ENCODE data around the gene NLRP1.
A peak's percentile ranks its signal among the peaks of the same experiment; 100 is the strongest.

NLRP1 gene

DNA sequence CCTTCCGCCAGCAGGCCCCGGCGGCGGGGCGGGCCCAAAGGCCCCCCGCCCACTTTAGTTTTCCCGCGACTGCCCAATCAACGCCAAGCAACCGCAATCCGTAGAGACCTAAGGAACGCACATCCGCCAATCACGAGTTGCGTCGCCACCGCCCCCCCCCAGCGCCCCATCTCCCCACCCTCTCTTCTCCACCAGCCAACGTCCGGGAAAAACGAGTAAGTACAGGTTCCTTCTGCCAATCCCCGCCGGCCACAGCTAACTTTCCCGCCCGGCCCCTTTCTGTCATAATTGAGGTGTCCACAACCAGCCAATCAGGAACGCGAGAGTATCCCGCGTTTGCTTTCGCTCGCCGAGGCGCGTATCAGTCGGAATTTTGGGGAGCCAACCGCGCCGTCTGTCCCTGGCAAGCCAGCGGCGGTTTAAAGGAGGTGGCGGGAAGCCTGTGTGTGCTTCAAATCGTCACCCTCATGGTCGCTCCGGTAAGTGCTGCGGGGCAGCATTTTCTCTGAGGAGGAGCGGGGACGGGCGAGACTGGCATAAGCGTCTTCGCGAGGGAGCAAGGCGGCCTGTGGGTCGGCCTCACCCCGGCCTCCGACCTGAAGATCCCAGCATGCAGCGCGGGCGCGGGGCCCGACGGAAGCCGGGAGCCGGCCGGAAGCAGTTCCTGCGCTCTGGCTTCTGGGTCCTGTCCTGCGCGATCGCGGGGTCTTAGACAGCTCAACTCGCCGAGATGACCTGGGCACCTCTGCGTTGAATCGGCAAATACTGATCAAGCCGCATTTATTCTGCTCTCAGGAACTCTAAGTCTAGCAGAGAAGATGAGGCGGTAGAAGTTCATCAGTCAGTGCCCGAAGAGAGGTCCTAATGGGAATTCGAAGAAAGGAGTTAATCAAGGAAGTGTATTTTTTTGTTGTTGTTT, 97.8 kb downstream of the NLRP1 start, which contains the start of gene MIS12:
Gene MIS12 (plus strand): TSS at position 361 of the 919 bp plus-strand sequence. CDS start 2,297 bp downstream, outside the sequence.
- in situ Hi-C loops (cut with HindIII; ENCODE audit: low sequenced_read_pairs): no loop called here
- DNase-seq (ENCODE audit: low read depth): peak; percentile 98
- H3K4me3 ChIP-seq (ENCODE audit: low read depth, low read length): peak within 1 kb of the TSS; percentile 98
- no peak for TF ChIP-seq CTCF (IDR thresholded peaks at IDR 0.05; ENCODE audit: low read depth, low read length, missing control alignments)

DNA sequence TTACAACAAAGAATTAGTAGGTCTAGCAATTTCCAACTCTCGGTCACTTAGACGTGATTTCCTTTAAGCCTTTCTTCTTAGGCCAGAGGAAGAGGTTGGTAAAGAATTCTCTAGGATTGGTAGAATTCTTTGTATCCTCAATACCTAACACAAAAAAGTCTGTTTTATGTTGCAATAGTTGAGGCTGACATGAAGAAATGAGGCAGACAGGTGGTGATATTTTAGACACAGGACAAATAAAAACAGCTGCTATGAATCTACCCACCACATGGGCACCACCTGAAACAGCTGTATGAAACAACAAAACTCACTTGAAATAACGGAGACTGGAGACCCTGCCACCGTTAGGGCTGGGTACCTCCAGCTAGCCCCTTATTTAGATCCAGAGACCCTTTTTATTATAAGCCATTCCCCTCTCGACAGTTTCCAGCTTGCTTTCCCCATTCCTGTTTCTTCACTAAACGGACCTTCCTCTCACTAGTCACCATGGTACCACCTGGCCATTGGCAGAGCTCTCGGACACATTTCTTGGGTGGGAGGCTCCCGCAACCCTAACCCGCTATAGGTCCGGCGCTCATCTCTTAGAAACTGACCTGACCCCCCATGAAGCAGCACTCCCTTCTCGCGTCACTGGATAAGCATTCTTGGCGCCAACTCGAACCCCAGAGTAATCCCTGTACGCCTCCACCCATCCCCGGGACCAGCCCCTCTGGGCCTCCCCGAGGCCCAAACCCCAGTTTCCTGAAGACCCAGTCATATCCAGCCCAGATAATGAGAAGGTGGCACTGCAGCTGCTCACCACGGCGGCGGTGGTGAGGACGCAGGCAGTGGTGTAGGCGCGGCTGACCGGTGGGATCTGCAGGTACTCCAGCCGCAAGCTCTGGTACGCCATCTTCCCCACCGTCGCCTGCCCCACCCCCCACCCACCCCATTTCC, 98.8 kb downstream of the NLRP1 start, which contains the start of gene DERL2:
Gene DERL2 (minus strand): TSS at position 909 of the 936 bp plus-strand sequence. CDS start 17 bp downstream, at position 892.
- TF ChIP-seq CTCF (IDR thresholded peaks at IDR 0.05; ENCODE audit: low read depth, low read length, missing control alignments): no peak
- H3K4me3 ChIP-seq (ENCODE audit: low read depth, low read length): peak within 1 kb of the TSS; percentile 98
- no peak for DNase-seq (ENCODE audit: low read depth)
- in situ Hi-C loops (cut with HindIII; ENCODE audit: low sequenced_read_pairs): no loop called here

DNA sequence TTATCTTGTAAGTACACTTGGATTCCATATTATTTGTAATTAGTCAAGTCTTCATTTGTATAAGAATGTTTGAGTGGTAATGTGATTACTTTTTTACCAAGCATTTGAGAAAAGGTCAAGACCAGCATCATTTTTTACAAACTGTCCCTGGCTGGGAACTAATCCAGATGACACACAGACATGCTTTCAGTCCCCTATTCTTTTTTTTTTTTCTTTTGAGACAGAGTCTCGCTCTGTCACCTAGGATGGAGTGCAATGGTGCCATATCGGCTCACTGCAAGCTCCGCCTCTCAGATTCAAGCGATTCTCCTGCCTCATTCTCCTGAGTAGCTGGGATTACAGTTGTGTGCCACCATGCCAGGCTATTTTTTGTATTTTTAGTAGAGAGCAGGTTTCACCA, 102.9 kb downstream of the NLRP1 start:
- DNase-seq (ENCODE audit: low read depth): no peak
- no peak overlapping the region for H3K4me3 ChIP-seq (ENCODE audit: low read depth, low read length)
- TF ChIP-seq CTCF (IDR thresholded peaks at IDR 0.05; ENCODE audit: low read depth, low read length, missing control alignments): no peak
- in situ Hi-C loops (cut with HindIII; ENCODE audit: low sequenced_read_pairs): no loop called here

DNA sequence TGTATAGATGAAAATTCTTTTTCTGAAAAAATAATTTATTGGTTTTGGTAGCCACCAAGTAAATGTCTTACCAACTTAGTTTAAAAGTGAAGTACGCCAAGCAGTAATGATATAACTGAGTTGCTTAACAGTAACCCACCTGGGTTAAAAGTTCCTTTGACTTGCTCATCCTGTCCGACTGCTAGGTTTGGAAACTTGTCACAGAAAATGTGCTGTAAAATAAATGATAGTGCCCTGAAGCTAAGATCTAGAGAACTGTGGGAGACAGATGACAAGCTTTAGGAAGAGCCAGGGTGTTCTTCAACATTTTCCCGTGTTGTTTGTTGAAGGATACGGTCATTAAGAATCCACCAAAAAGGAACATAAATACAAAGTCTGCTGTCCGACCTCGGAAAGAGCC, 103.3 kb downstream of the NLRP1 start:
- TF ChIP-seq CTCF (IDR thresholded peaks at IDR 0.05; ENCODE audit: low read depth, low read length, missing control alignments): no peak
- in situ Hi-C loops (cut with HindIII; ENCODE audit: low sequenced_read_pairs): no loop called here

GRCh38 chr17:5478992-5479391, 105.3 kb downstream of the NLRP1 start:
- no peak for DNase-seq (ENCODE audit: low read depth)
- in situ Hi-C loops (cut with HindIII; ENCODE audit: low sequenced_read_pairs): no loop called here
- no peak for TF ChIP-seq CTCF (IDR thresholded peaks at IDR 0.05; ENCODE audit: low read depth, low read length, missing control alignments)

More for the DNA sequence above, 103.3 kb downstream of the NLRP1 start:
- DNase-seq (ENCODE audit: low read depth): no peak
- no peak overlapping the region for H3K4me3 ChIP-seq (ENCODE audit: low read depth, low read length)

DNA sequence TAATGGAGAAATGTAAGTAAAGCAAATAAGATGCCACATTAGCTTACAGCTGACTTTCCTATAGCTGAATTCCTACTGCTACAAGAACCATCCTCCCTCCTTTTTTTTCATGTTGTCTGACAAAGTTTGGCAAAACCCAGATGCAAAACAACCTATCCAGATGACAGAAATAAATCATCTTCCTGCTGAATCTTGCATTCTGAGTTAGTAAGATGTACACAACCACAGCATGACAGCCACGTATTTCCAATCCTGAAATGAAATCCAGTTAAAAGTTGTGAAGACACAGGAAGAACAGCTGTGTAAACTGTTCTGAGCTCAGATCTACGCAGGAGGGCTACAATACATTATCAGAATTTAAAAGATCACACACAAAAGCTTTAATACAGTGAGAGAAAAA, 110.4 kb downstream of the NLRP1 start:
- no peak overlapping the region for H3K4me3 ChIP-seq (ENCODE audit: low read depth, low read length)
- DNase-seq (ENCODE audit: low read depth): no peak
- in situ Hi-C loops (cut with HindIII; ENCODE audit: low sequenced_read_pairs): loop anchor here (5.0 kb wide), 1 partner anchor 37 kb away; the partner anchor contains the start of gene C1QBP
- no peak for TF ChIP-seq CTCF (IDR thresholded peaks at IDR 0.05; ENCODE audit: low read depth, low read length, missing control alignments)

More at GRCh38 chr17:5478992-5479391, 105.3 kb downstream of the NLRP1 start:
- H3K4me3 ChIP-seq (ENCODE audit: low read depth, low read length): no peak overlapping the region
